WTC11 (cell line): ENCODE results near the gene OAF. TPM values are rescaled to one million over a fixed set of nuclear protein-coding genes. Genes with fewer than 3 reads are reported as not detected.

Source experiments
- ATAC-seq: fragments of 200-7000 bp; cut with Tn5 transposase; 2 replicates; pipeline ENCODE4 v1.10.0; 2021; ENCODE audit warnings: mild to moderate bottlenecking, moderate library complexity
- CTCF ChIA-PET: fragments of 300-600 bp; sonication (Branson Sonifier 250); formaldehyde crosslinking; loops from one replicate; lab custom pipeline; 2021; ENCODE audit warnings: antibody characterized with exemption; lab: Charles Lee
- POLR2A ChIA-PET: fragments of 350-600 bp; sonication (Branson Sonifier 250); formaldehyde crosslinking; loops from one replicate; lab custom pipeline; 2021; ENCODE audit warnings: antibody characterized with exemption; lab: Charles Lee
- DNase-seq: peaks from one replicate; pipeline ENCODE4 v3.0.0; 2021; ENCODE audit warnings: low spot score
- H3K27ac Mint-ChIP-seq: 2 replicates; pipeline ENCODE4 v1.8.0; 2021; ENCODE audit warnings: mixed read lengths
- H3K27me3 Mint-ChIP-seq: 2 replicates; pipeline ENCODE4 v1.8.0; 2021; ENCODE audit warnings: low read depth, mild to moderate bottlenecking, moderate library complexity, mixed read lengths
- H3K36me3 Mint-ChIP-seq: 2 replicates; pipeline ENCODE4 v1.8.0; 2021; ENCODE audit warnings: mixed read lengths
- H3K4me1 Mint-ChIP-seq: 2 replicates; pipeline ENCODE4 v1.8.0; 2022; ENCODE audit warnings: mixed read lengths
- H3K4me3 Mint-ChIP-seq: 2 replicates; pipeline ENCODE4 v1.8.0; 2021; ENCODE audit warnings: mild to moderate bottlenecking, moderate library complexity, mixed read lengths
- H3K9me3 Mint-ChIP-seq: 2 replicates; pipeline ENCODE4 v1.8.0; 2021; ENCODE audit warnings: mixed read lengths
- HMGA2 ChIP-seq: fragments of 250-450 bp; sonication (Bioruptor Pico); IDR thresholded peaks from 2 replicates; pipeline ENCODE4 v1.4.0; 2021; ENCODE audit warnings: mild to moderate bottlenecking, moderate library complexity
- MXD4 ChIP-seq: fragments of 250-450 bp; sonication (Bioruptor Pico); IDR thresholded peaks from 2 replicates; pipeline ENCODE4 v1.8.0; 2021; ENCODE audit warnings: mild to moderate bottlenecking, moderate library complexity, borderline replicate concordance
- NR1H2 ChIP-seq: sonication (generic); formaldehyde crosslinking; IDR thresholded peaks from 2 replicates; pipeline ENCODE4 v1.9.0; 2021; ENCODE audit warnings: mild to moderate bottlenecking, moderate library complexity, missing genetic modification reagents
- PRRX2 ChIP-seq: fragments of 250-450 bp; sonication (Bioruptor Pico); IDR thresholded peaks from 2 replicates; pipeline ENCODE4 v1.8.0; 2021; ENCODE audit warnings: mild to moderate bottlenecking
- SOX15 ChIP-seq: fragments of 250-450 bp; sonication (Bioruptor Pico); IDR thresholded peaks from 2 replicates; pipeline ENCODE4 v1.9.0; 2021; ENCODE audit warnings: mild to moderate bottlenecking
- SP1 ChIP-seq: sonication (generic); formaldehyde crosslinking; conservative IDR thresholded peaks from 2 replicates; pipeline ENCODE4 v1.8.1; 2022; ENCODE audit warnings: missing genetic modification reagents
- TEAD4 ChIP-seq: sonication (generic); formaldehyde crosslinking; IDR thresholded peaks from 2 replicates; pipeline ENCODE4 v1.8.0; 2022; ENCODE audit warnings: mild to moderate bottlenecking, missing genetic modification reagents
- ZNF317 ChIP-seq: sonication (generic); formaldehyde crosslinking; IDR thresholded peaks from 2 replicates; pipeline ENCODE4 v1.8.1; 2023; ENCODE audit warnings: low read depth, mild to moderate bottlenecking, moderate library complexity, missing genetic modification reagents, borderline replicate concordance
- ZNF671 ChIP-seq: fragments of 250-450 bp; sonication (Bioruptor Pico); IDR thresholded peaks from 2 replicates; pipeline ENCODE4 v1.8.0; 2021; ENCODE audit warnings: mild to moderate bottlenecking
- total RNA-seq: library from RNA; stranded (reverse); gene quantifications from 3 replicates; pipeline ENCODE4 v1.2.3, GENCODE V29; 2021
- TF ChIP-seq, protein P1 (sequence below): sonication (generic); formaldehyde crosslinking; IDR thresholded peaks from 2 replicates; pipeline ENCODE4 v1.8.0; 2022; ENCODE audit warnings: mild to moderate bottlenecking, missing genetic modification reagents
- TF ChIP-seq, protein P2 (sequence below): sonication (generic); formaldehyde crosslinking; IDR thresholded peaks from 2 replicates; pipeline ENCODE4 v1.8.0; 2023; ENCODE audit warnings: mild to moderate bottlenecking, missing genetic modification reagents
- TF ChIP-seq, protein P3 (sequence below): sonication (generic); formaldehyde crosslinking; IDR thresholded peaks from 2 replicates; pipeline ENCODE4 v1.8.1; 2022; ENCODE audit warnings: missing genetic modification reagents, borderline replicate concordance
- TF ChIP-seq, protein P4 (sequence below): sonication (generic); formaldehyde crosslinking; IDR thresholded peaks from 2 replicates; pipeline ENCODE4 v1.8.0; 2022; ENCODE audit warnings: mild to moderate bottlenecking, missing genetic modification reagents
- TF ChIP-seq, protein P5 (sequence below): fragments of 250-450 bp; sonication (Bioruptor Pico); IDR thresholded peaks from 2 replicates; pipeline ENCODE4 v1.8.0; 2021; ENCODE audit warnings: mild to moderate bottlenecking
- TF ChIP-seq, protein P6 (sequence below): sonication (generic); formaldehyde crosslinking; conservative IDR thresholded peaks from 2 replicates; pipeline ENCODE4 v1.8.1; 2023; ENCODE audit warnings: mild to moderate bottlenecking, low read depth, missing genetic modification reagents, moderate library complexity
- TF ChIP-seq, protein P7 (sequence below): fragments of 250-450 bp; sonication (Bioruptor Pico); IDR thresholded peaks from 2 replicates; pipeline ENCODE4 v1.9.0; 2021; ENCODE audit warnings: mild to moderate bottlenecking, borderline replicate concordance

Gene OAF
- total RNA-seq, 1 experiment from 2014 or later = 5.6 TPM

DNA sequence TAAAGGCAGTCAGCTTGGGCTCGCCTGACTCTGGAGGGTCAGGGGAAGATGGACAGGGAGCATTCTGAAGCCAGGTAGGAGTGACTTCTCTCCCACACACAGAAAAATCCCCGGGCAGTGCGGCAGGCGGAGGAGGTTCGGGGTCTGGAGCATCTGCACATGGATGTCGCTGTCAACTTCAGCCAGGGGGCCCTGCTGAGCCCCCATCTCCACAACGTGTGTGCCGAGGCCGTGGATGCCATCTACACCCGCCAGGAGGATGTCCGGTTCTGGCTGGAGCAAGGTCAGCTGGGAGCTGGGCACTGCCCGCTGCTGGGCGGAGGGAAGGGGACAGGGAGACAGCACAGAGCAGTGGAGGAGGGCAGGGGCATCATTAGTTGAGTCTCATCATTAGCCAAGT lies 15.9 kb downstream of the OAF start (continued):
- TF ChIP-seq SP1 (CRISPR knock-in tag) (no peak), MXD4 (CRISPR knock-in tag) (no peak), HMGA2 (CRISPR knock-in tag) (no peak), SOX15 (CRISPR knock-in tag) (no peak), TEAD4 (no peak), ZNF671 (CRISPR knock-in tag) (no peak)
- TF ChIP-seq, protein P1, sequence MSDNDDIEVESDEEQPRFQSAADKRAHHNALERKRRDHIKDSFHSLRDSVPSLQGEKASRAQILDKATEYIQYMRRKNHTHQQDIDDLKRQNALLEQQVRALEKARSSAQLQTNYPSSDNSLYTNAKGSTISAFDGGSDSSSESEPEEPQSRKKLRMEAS = no peak
- TF ChIP-seq, protein P2, sequence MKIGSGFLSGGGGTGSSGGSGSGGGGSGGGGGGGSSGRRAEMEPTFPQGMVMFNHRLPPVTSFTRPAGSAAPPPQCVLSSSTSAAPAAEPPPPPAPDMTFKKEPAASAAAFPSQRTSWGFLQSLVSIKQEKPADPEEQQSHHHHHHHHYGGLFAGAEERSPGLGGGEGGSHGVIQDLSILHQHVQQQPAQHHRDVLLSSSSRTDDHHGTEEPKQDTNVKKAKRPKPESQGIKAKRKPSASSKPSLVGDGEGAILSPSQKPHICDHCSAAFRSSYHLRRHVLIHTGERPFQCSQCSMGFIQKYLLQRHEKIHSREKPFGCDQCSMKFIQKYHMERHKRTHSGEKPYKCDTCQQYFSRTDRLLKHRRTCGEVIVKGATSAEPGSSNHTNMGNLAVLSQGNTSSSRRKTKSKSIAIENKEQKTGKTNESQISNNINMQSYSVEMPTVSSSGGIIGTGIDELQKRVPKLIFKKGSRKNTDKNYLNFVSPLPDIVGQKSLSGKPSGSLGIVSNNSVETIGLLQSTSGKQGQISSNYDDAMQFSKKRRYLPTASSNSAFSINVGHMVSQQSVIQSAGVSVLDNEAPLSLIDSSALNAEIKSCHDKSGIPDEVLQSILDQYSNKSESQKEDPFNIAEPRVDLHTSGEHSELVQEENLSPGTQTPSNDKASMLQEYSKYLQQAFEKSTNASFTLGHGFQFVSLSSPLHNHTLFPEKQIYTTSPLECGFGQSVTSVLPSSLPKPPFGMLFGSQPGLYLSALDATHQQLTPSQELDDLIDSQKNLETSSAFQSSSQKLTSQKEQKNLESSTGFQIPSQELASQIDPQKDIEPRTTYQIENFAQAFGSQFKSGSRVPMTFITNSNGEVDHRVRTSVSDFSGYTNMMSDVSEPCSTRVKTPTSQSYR = no peak
- TF ChIP-seq, protein P3, sequence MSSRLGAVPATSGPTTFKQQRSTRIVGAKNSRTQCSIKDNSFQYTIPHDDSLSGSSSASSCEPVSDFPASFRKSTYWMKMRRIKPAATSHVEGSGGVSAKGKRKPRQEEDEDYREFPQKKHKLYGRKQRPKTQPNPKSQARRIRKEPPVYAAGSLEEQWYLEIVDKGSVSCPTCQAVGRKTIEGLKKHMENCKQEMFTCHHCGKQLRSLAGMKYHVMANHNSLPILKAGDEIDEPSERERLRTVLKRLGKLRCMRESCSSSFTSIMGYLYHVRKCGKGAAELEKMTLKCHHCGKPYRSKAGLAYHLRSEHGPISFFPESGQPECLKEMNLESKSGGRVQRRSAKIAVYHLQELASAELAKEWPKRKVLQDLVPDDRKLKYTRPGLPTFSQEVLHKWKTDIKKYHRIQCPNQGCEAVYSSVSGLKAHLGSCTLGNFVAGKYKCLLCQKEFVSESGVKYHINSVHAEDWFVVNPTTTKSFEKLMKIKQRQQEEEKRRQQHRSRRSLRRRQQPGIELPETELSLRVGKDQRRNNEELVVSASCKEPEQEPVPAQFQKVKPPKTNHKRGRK = no peak
- TF ChIP-seq, protein P4, sequence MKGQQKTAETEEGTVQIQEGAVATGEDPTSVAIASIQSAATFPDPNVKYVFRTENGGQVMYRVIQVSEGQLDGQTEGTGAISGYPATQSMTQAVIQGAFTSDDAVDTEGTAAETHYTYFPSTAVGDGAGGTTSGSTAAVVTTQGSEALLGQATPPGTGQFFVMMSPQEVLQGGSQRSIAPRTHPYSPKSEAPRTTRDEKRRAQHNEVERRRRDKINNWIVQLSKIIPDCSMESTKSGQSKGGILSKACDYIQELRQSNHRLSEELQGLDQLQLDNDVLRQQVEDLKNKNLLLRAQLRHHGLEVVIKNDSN = no peak
- TF ChIP-seq, protein P5, sequence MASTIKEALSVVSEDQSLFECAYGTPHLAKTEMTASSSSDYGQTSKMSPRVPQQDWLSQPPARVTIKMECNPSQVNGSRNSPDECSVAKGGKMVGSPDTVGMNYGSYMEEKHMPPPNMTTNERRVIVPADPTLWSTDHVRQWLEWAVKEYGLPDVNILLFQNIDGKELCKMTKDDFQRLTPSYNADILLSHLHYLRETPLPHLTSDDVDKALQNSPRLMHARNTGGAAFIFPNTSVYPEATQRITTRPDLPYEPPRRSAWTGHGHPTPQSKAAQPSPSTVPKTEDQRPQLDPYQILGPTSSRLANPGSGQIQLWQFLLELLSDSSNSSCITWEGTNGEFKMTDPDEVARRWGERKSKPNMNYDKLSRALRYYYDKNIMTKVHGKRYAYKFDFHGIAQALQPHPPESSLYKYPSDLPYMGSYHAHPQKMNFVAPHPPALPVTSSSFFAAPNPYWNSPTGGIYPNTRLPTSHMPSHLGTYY (CRISPR knock-in tag) = no peak
- TF ChIP-seq, protein P6, sequence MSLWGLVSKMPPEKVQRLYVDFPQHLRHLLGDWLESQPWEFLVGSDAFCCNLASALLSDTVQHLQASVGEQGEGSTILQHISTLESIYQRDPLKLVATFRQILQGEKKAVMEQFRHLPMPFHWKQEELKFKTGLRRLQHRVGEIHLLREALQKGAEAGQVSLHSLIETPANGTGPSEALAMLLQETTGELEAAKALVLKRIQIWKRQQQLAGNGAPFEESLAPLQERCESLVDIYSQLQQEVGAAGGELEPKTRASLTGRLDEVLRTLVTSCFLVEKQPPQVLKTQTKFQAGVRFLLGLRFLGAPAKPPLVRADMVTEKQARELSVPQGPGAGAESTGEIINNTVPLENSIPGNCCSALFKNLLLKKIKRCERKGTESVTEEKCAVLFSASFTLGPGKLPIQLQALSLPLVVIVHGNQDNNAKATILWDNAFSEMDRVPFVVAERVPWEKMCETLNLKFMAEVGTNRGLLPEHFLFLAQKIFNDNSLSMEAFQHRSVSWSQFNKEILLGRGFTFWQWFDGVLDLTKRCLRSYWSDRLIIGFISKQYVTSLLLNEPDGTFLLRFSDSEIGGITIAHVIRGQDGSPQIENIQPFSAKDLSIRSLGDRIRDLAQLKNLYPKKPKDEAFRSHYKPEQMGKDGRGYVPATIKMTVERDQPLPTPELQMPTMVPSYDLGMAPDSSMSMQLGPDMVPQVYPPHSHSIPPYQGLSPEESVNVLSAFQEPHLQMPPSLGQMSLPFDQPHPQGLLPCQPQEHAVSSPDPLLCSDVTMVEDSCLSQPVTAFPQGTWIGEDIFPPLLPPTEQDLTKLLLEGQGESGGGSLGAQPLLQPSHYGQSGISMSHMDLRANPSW (CRISPR knock-in tag) = no peak

DNA sequence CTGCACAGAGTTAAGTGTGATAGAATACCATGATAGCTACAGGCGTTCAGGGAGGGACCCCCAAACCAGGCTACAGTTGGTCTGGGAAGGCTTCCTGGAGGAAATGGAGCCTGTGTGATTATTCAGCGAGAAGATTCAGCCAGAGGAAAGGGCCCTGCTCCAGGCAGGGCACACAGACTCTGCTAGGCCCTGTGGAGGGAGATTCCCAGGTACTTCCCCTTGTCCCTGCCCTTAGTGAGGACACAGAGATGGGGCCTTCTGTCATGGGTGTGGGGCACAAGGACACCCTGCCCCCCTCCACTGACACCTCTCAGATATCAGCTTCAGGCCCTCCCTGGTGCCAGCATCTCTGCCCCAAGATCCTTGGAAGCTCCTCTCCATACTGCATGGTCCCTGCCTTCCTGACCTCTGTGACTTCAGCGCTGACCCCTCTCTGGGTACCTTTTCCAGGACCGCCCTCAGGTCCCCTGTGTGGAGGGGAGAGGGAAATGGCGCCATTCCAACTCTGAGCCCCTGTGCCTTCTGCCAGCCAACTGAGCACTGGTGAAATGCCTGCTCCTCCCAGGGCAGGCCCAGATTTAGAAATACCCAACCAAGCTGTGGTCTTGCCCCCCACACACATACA lies 16.5 kb downstream of the OAF start:
- no peak for DNase-seq
- H3K4me3 Mint-ChIP-seq = no peak overlapping the region
- POLR2A ChIA-PET = interaction anchor here (0.7 kb wide), 1 partner anchor 472 kb away, joined by 3 read pairs; no protein-coding TSS in a partner anchor
- no peak for ATAC-seq
- no peaks in the 10 kb centered on the region for H3K36me3 Mint-ChIP-seq
- H3K4me1 Mint-ChIP-seq = peaks cover 15% of the 10 kb centered on the region
- peaks cover 10% of the 10 kb centered on the region for H3K27me3 Mint-ChIP-seq
- no peaks in the 10 kb centered on the region for H3K9me3 Mint-ChIP-seq
- CTCF ChIA-PET = interaction anchor here (0.9 to 7.3 kb wide), 4 partner anchors 13 to 115 kb away, joined by 3 to 94 read pairs (median 30); partner anchors contain the start of gene POU2F3
- TF ChIP-seq PRRX2 (no peak), ZNF317 (no peak), NR1H2 (CRISPR knock-in tag) (no peak)
- TF ChIP-seq, protein P7, sequence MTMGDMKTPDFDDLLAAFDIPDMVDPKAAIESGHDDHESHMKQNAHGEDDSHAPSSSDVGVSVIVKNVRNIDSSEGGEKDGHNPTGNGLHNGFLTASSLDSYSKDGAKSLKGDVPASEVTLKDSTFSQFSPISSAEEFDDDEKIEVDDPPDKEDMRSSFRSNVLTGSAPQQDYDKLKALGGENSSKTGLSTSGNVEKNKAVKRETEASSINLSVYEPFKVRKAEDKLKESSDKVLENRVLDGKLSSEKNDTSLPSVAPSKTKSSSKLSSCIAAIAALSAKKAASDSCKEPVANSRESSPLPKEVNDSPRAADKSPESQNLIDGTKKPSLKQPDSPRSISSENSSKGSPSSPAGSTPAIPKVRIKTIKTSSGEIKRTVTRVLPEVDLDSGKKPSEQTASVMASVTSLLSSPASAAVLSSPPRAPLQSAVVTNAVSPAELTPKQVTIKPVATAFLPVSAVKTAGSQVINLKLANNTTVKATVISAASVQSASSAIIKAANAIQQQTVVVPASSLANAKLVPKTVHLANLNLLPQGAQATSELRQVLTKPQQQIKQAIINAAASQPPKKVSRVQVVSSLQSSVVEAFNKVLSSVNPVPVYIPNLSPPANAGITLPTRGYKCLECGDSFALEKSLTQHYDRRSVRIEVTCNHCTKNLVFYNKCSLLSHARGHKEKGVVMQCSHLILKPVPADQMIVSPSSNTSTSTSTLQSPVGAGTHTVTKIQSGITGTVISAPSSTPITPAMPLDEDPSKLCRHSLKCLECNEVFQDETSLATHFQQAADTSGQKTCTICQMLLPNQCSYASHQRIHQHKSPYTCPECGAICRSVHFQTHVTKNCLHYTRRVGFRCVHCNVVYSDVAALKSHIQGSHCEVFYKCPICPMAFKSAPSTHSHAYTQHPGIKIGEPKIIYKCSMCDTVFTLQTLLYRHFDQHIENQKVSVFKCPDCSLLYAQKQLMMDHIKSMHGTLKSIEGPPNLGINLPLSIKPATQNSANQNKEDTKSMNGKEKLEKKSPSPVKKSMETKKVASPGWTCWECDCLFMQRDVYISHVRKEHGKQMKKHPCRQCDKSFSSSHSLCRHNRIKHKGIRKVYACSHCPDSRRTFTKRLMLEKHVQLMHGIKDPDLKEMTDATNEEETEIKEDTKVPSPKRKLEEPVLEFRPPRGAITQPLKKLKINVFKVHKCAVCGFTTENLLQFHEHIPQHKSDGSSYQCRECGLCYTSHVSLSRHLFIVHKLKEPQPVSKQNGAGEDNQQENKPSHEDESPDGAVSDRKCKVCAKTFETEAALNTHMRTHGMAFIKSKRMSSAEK = no peak
- no peak overlapping the region for H3K27ac Mint-ChIP-seq
